Measurements from ENCODE around the gene TTC3. TPM values are rescaled to one million over a fixed set of nuclear protein-coding genes. Genes with fewer than 3 reads are reported as not detected.

Gene TTC3
- total and polyA plus RNA-seq, 2 of the 13 experiments (the other 11 are each of a cell fraction or from before 2014, with no cell fraction given), result 55.7 to 108 TPM

DNA sequence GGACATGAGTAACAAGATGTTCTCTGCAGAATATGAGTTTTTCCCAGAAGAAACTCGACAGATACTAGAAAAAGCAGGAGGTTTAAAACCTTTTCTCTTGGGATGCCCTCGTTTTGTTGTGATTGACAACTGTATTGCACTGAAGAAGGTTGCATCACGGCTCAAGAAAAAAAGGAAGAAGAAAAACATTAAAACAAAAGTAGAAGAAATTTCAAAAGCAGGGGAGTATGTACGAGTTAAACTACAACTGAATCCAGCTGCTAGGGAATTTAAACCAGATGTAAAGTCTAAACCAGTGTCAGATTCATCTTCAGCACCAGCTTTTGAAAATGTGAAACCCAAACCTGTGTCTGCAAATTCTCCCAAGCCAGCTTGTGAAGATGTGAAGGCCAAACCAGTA lies 92.5 kb downstream of the TTC3 start:
- no peak overlapping the region for H3K4me2 ChIP-seq (ENCODE audit: low read depth, low read length)
- no peak for ATAC-seq
- no peak for DNase-seq (ENCODE audit: low spot score)
- intact Hi-C loops (cut with micrococcal nuclease; ENCODE audit: unreplicated experiment), result loop anchor here (5.0 kb wide), 1 partner anchor 42 kb away; no protein-coding TSS in a partner anchor
- no peaks in the 10 kb centered on the region for H3K4me1 ChIP-seq (ENCODE audit: insufficient read depth, low read length)
- no peak overlapping the region for H3K9ac ChIP-seq (ENCODE audit: insufficient read depth, low read depth, low read length)
- TF ChIP-seq SOX5 (CRISPR knock-in tag; IDR thresholded peaks at IDR 0.05; ENCODE audit: borderline replicate concordance), result no peak
- TF ChIP-seq ZNF121 (CRISPR knock-in tag; IDR thresholded peaks at IDR 0.05), result no peak
- TF ChIP-seq ZNF510 (CRISPR knock-in tag; IDR thresholded peaks at IDR 0.05; ENCODE audit: low read depth), result no peak
- no peak for TF ChIP-seq ZNF570 (CRISPR knock-in tag; IDR thresholded peaks at IDR 0.05; ENCODE audit: borderline replicate concordance)
- TF ChIP-seq, protein P1, sequence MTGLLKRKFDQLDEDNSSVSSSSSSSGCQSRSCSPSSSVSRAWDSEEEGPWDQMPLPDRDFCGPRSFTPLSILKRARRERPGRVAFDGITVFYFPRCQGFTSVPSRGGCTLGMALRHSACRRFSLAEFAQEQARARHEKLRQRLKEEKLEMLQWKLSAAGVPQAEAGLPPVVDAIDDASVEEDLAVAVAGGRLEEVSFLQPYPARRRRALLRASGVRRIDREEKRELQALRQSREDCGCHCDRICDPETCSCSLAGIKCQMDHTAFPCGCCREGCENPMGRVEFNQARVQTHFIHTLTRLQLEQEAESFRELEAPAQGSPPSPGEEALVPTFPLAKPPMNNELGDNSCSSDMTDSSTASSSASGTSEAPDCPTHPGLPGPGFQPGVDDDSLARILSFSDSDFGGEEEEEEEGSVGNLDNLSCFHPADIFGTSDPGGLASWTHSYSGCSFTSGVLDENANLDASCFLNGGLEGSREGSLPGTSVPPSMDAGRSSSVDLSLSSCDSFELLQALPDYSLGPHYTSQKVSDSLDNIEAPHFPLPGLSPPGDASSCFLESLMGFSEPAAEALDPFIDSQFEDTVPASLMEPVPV (CRISPR knock-in tag; IDR thresholded peaks at IDR 0.05), result no peak
- TF ChIP-seq, protein P2, sequence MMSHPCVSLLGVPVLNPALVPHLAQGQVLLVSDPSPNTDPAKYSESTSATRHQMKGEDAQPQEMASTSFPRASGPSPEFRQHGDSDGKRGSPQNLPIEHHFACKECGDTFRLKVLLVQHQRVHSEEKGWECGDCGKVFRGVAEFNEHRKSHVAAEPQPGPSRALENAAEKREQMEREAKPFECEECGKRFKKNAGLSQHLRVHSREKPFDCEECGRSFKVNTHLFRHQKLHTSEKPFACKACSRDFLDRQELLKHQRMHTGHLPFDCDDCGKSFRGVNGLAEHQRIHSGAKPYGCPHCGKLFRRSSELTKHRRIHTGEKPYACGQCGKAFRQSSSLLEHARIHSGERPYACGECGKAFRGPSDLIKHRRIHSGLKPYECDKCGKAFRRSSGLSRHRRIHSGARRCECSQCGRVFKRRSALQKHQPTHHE (CRISPR knock-in tag; IDR thresholded peaks at IDR 0.05; ENCODE audit: borderline replicate concordance), result no peak
- no peak for TF ChIP-seq ZNF3 (CRISPR knock-in tag; IDR thresholded peaks at IDR 0.05)
- no peak for TF ChIP-seq ZNF761 (CRISPR knock-in tag; conservative IDR thresholded peaks at IDR 0.05)
- no peak for TF ChIP-seq TCF7L2 (IDR thresholded peaks at IDR 0.05; ENCODE audit: low read depth, low read length)
- no peak for TF ChIP-seq FOXP1 (IDR thresholded peaks at IDR 0.05)
- TF ChIP-seq FOXP1 (CRISPR knock-in tag; IDR thresholded peaks at IDR 0.05), result no peak
- TF ChIP-seq MATR3 (CRISPR knock-in tag; IDR thresholded peaks at IDR 0.05), result no peak
- no peak for TF ChIP-seq ZNF263 (CRISPR knock-in tag; IDR thresholded peaks at IDR 0.05)
- H3K36me3 ChIP-seq (replicated peaks in 1 of 2; ENCODE audit: control insufficient read depth in 1 of 2, insufficient read depth in 2 of 2, low read length in 2 of 2), result peaks cover 19 to 59% of the 10 kb centered on the region in 2 experiments
- in situ Hi-C loops (cut with HindIII; ENCODE audit: extremely low pct_ligation_motif_present, low pct_unique_long_range_greater_than_20kb), result no loop called here
- H2AFZ ChIP-seq (ENCODE audit: low read length), result no peak overlapping the region
- H3K9me3 ChIP-seq (ENCODE audit: low read length), result no peaks in the 10 kb centered on the region
- no TSS peak for BruUV-seq (replicated peaks)
- no peaks in the 10 kb centered on the region for H4K20me1 ChIP-seq (ENCODE audit: insufficient read depth, low read length)
- H3K79me2 ChIP-seq (ENCODE audit: insufficient read depth, low read length), result no peaks in the 10 kb centered on the region
- FAIRE-seq, result no peak
- CTCF ChIA-PET (ENCODE audit: low intra/inter-chr PET ratio, low total read pairs), result no interaction called here
- no peaks in the 10 kb centered on the region for H3K27me3 ChIP-seq (ENCODE audit: control insufficient read depth in 1 of 2, insufficient read depth in 2 of 2, low read length in 2 of 2)
- WGBS (ENCODE audit: low lambda C conversion rate), result 94% methylated on average over 4 of the region's 4 CpGs
- POLR2A ChIA-PET, result no interaction called here
- H3K4me3 ChIP-seq (replicated peaks in 1 of 3; ENCODE audit: insufficient read depth in 1 of 3, low read depth in 2 of 3, low read length in 3 of 3), result no peak overlapping the region
- H3K27ac ChIP-seq (ENCODE audit: extremely low read length, insufficient read depth, low read length), result no peak overlapping the region

All from HepG2 (cell line).